Gastroesophageal sphincter (tissue), 3 donors: ENCODE results near the gene DOCK4.

Experiments used
- CTCF ChIP-seq, 4 experiments: fragments of 200-600 bp in 2 of 4; fragments of 450-650 bp in 2 of 4; sonication (generic) in 1 of 4; IDR thresholded peaks; one replicate each; pipeline ENCODE4 v1.5.1; 2017 to 2019; ENCODE audit warnings: antibody characterized with exemption in 4 of 4, mild to moderate bottlenecking in 2 of 4, moderate library complexity in 2 of 4
- POLR2A ChIP-seq, 2 donors: fragments of 450-650 bp; IDR thresholded peaks; one replicate each; pipeline ENCODE4 v1.6.1; 2017; ENCODE audit warnings: antibody characterized with exemption in 2 of 2, mild to moderate bottlenecking in 2 of 2, moderate library complexity in 1 of 2
- POLR2AphosphoS5 ChIP-seq: sonication (generic); formaldehyde crosslinking; IDR thresholded peaks from one replicate; pipeline ENCODE4 v1.6.1; 2017; ENCODE audit warnings: antibody characterized with exemption

- TF ChIP-seq CTCF (IDR thresholded peaks at IDR 0.05) (peak; percentile 19 to 57 (median 46)), POLR2A (IDR thresholded peaks at IDR 0.05) (no peak), POLR2AphosphoS5 (no peak)
Observed at GRCh38 chr7:111763221-111763801, 442.9 kb downstream of the DOCK4 start.
